Sciatic nerve (tissue), 2 donors: ENCODE measurements around the gene THUMPD2. TPM values are rescaled to one million over a fixed set of nuclear protein-coding genes. Genes with fewer than 3 reads are reported as not detected.

Experiments
- ATAC-seq: fragments of 200-7000 bp; cut with Tn5 transposase; one replicate; pipeline ENCODE4 v1.9.1; 2020; ENCODE audit warnings: mild to moderate bottlenecking, moderate library complexity
- DNase-seq: peaks from one replicate; pipeline ENCODE4 v3.0.0-alpha.2; 2020; ENCODE audit warnings: low spot score
- intact Hi-C: fragments of 100-400 bp; cut with DNase I; formaldehyde crosslinking; loops from one replicate; pipeline ENCODE4 v1.14.2; 2022
- total RNA-seq: library from RNA; stranded (reverse); fragmentation: NEBNext Ultra II Directional; extraction: Animal tissue kit (Norgen Biotek cat#: 25700); gene quantifications from one replicate; pipeline ENCODE4 v1.2.1, GENCODE V29; 2021
- donor health status: DM: no; HTN: no; CAD: no.
- donor health status: DM: no; HTN: no; CAD: no.

Gene THUMPD2
- total RNA-seq, 1 donor from 2014 or later, result 17.8 TPM

GRCh38 chr2:39724828-39725144 is 54.3 kb downstream of the THUMPD2 start:
- intact Hi-C loops, result no loop called here

GRCh38 chr2:39723946-39724827 is 54.9 kb downstream of the THUMPD2 start:
- DNase-seq, result no peak
- ATAC-seq, result no peak
- intact Hi-C loops, result no loop called here

More at GRCh38 chr2:39724828-39725144, 54.3 kb downstream of the THUMPD2 start:
- no peak for DNase-seq
- no peak for ATAC-seq

GRCh38 chr2:39723497-39723896 is 55.6 kb downstream of the THUMPD2 start:
- no peak for DNase-seq
- intact Hi-C loops, result no loop called here
- ATAC-seq, result no peak

- DNase-seq, result no peak
- ATAC-seq, result no peak
- intact Hi-C loops, result no loop called here
Observed at GRCh38 chr2:39720970-39721369, 58.1 kb downstream of the THUMPD2 start.

- intact Hi-C loops, result loop anchor here (10.0 kb wide), 1 partner anchor 375 kb away; no protein-coding TSS in a partner anchor
- DNase-seq (no peak), ATAC-seq (no peak)
Observed at GRCh38 chr2:39719317-39719716, 59.7 kb downstream of the THUMPD2 start.

- intact Hi-C loops, result loop anchor here (10.0 kb wide), 1 partner anchor 376 kb away; no protein-coding TSS in a partner anchor
- no peak for ATAC-seq
Observed at GRCh38 chr2:39718483-39718882, 60.6 kb downstream of the THUMPD2 start.

GRCh38 chr2:39717067-39717466 is 62.0 kb downstream of the THUMPD2 start:
- ATAC-seq, result no peak
- intact Hi-C loops, result loop anchor here (10.0 kb wide), 1 partner anchor 378 kb away; no protein-coding TSS in a partner anchor

More at GRCh38 chr2:39718483-39718882, 60.6 kb downstream of the THUMPD2 start:
- DNase-seq, result no peak

GRCh38 chr2:39715822-39716221 is 63.2 kb downstream of the THUMPD2 start:
- intact Hi-C loops, result loop anchor here (10.0 kb wide), 1 partner anchor 379 kb away; no protein-coding TSS in a partner anchor
- ATAC-seq, result no peak
- DNase-seq, result no peak

More at GRCh38 chr2:39717067-39717466, 62.0 kb downstream of the THUMPD2 start:
- no peak for DNase-seq

GRCh38 chr2:39715095-39715494 is 64.0 kb downstream of the THUMPD2 start:
- intact Hi-C loops, result loop anchor here (10.0 kb wide), 1 partner anchor 380 kb away; no protein-coding TSS in a partner anchor
- ATAC-seq (no peak), DNase-seq (no peak)

GRCh38 chr2:39712953-39713352 is 66.1 kb downstream of the THUMPD2 start:
- ATAC-seq, result no peak
- intact Hi-C loops, result loop anchor here (10.0 kb wide), 1 partner anchor 382 kb away; no protein-coding TSS in a partner anchor
- DNase-seq, result no peak

- intact Hi-C loops, result loop anchor here (10.0 kb wide), 1 partner anchor 384 kb away; no protein-coding TSS in a partner anchor
- ATAC-seq, result no peak
- no peak for DNase-seq
Observed at GRCh38 chr2:39710807-39711206, 68.3 kb downstream of the THUMPD2 start.

GRCh38 chr2:39708003-39708402 is 71.1 kb downstream of the THUMPD2 start:
- ATAC-seq, result no peak
- intact Hi-C loops, result no loop called here
- DNase-seq, result no peak

- ATAC-seq (no peak), DNase-seq (no peak)
- intact Hi-C loops, result no loop called here
Observed at GRCh38 chr2:39706945-39707344, 72.1 kb downstream of the THUMPD2 start.

GRCh38 chr2:39706312-39706711 is 72.7 kb downstream of the THUMPD2 start:
- DNase-seq (no peak), ATAC-seq (no peak)
- intact Hi-C loops, result no loop called here

GRCh38 chr2:39705638-39706037 is 73.4 kb downstream of the THUMPD2 start:
- intact Hi-C loops, result no loop called here
- ATAC-seq, result no peak

GRCh38 chr2:39704540-39704939 is 74.5 kb downstream of the THUMPD2 start:
- ATAC-seq (no peak), DNase-seq (no peak)
- intact Hi-C loops, result no loop called here

More at GRCh38 chr2:39705638-39706037, 73.4 kb downstream of the THUMPD2 start:
- no peak for DNase-seq

- DNase-seq (no peak), ATAC-seq (no peak)
- intact Hi-C loops, result no loop called here
Observed at GRCh38 chr2:39703181-39703872, 75.7 kb downstream of the THUMPD2 start.

- no peak for ATAC-seq
- intact Hi-C loops, result no loop called here
- no peak for DNase-seq
Observed at GRCh38 chr2:39701137-39701536, 77.9 kb downstream of the THUMPD2 start.

GRCh38 chr2:39697454-39697853 is 81.6 kb downstream of the THUMPD2 start:
- intact Hi-C loops, result no loop called here
- no peak for DNase-seq
- ATAC-seq, result no peak

GRCh38 chr2:39696838-39697237 is 82.2 kb downstream of the THUMPD2 start:
- no peak for DNase-seq
- intact Hi-C loops, result no loop called here
- ATAC-seq, result peak; percentile 26
